NCI-H1694 (cell line): ENCODE results near the gene SPARC.

Source experiments
- DNase-seq: peaks from one replicate; lab custom pipeline; 2025; lab: John Stamatoyannopoulos, UW

Gene SPARC

GRCh38 chr5:151659001-151659754, 27.5 kb downstream of the SPARC start:
- DNase-seq, result peak; percentile 40

DNA sequence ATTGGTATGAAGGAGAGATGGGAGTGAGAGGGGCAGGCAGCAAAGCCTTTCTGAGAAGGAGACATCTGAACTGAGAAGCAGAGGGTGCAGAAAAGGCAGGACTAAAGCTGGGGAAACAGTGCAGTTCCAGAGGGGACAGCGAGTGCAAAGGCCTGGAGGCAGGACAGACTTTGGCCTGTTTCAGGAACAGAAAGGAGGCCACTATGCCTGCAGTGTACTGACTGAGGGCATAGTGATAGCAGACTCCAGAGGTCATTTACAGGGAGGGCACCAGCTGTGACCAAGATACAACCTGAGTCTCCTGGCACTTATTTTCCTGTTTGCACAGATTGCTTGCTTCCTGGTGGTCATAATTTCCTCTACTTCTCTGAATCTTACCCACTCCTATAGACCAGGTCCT, 29.6 kb downstream of the SPARC start:
- no peak for DNase-seq

- DNase-seq, result no peak
These were observed 30.4 kb downstream of the SPARC start for GRCh38 chr5:151656311-151656710.

DNA sequence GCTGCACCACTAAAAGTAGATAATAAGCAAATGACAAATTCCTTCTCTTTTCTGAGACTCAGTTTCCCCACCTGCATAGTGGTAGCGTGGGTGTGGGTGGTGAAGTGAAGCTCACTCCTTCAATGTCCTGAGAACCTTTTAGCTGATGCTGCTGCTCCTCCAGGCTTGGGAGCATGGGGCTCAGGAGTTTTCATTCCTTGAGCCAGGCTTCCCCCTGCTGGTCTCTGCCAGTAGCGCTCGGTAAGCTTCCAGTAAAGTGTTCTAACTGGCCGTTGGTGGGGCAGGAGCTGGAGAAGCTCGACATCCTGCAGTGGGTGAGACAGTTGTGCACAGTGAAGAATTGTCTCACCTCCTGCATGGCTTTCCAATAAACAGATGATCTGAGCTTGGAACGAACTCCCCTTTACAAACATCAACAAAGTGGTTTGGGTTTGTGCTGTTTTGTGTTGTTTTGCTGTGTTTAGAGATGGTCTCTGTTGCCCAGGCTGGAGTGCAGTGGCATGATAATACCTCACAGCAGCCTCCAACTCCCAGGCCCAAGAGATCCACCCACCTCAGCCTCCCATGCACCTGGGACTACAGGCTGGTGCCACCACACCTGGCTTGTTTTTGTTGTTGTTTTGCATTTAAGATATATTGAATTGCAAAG, 34.6 kb downstream of the SPARC start:
- DNase-seq, result peak; percentile 80

DNA sequence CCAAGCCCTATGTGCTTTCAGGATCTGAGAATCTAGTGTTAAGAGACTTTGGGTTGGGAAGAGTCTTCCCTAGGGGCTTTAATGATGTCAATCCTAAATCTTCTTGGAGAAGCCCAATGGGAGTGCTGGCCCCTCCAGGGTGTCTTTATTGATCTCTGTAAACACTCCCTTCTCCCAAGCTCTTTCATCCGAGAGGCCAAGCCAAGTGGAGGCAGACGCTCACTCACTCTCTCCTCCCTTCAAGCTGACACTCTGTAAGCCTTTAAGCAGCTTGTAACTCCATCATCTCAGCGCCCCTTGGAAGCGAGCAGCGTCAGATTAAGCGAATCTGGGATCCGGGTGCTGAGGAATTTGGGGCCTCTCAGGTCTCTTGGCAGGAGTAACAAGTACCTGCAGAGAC, 37.7 kb downstream of the SPARC start:
- no peak for DNase-seq

- no peak for DNase-seq
These were observed 38.6 kb downstream of the SPARC start for GRCh38 chr5:151648089-151648488.

- no peak for DNase-seq
These were observed 39.3 kb downstream of the SPARC start for GRCh38 chr5:151647320-151647861.

- DNase-seq, result no peak
These were observed 40.4 kb downstream of the SPARC start for GRCh38 chr5:151646334-151646733.

GRCh38 chr5:151643388-151643787, 43.3 kb downstream of the SPARC start:
- no peak for DNase-seq

DNA sequence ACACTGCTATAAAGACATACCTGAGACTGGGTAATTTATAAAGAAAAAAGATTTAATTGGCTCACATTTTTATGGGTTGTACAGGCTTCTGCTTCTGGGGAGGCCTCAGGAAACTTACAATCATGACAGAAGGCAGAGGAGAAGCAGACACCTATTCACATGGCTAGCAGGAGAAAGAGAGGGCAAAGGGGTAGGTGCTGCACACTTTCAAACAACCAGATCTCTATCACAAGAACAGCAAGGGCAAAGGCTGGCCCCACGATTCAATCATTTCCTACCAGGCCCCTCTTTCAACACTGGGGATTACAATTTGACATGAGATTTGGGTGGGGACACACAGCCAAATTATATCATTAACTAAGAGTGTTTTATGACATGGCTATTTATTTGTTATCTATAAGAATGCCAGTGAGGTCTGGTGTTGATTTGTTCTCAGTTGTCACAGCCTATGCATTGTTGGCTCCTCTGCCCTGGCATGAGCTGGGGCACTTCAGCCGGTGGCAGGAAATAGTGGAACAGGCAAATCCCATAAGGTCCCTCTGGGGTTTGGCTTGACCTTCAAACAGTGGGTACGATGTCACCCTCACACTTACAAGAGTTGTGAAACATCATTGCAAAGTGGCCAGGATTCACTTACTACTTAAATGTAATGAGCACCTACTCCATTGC, 44.1 kb downstream of the SPARC start:
- no peak for DNase-seq

GRCh38 chr5:151638619-151639018, 48.1 kb downstream of the SPARC start:
- no peak for DNase-seq

GRCh38 chr5:151637676-151638075, 49.0 kb downstream of the SPARC start:
- no peak for DNase-seq

DNA sequence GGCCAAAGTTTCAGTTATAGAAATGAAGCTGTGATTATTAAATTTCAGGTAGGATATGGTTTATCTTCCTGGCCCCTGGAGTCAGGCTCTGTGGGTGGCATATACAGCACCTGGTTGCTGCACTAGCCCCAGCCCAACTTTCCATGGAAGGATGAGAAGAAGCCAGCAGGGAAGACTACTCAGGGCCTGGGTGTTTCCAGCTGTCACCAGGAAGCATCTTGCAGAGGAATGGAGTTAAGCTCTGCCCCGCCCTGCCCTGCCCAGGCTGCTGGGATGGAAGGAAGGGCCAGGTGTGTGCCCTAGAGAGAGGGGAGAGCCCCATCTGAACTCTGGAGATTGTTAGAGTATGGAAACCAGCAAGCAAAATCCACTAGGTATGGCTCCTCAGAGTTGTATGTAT, 52.8 kb downstream of the SPARC start:
- DNase-seq, result no peak

DNA sequence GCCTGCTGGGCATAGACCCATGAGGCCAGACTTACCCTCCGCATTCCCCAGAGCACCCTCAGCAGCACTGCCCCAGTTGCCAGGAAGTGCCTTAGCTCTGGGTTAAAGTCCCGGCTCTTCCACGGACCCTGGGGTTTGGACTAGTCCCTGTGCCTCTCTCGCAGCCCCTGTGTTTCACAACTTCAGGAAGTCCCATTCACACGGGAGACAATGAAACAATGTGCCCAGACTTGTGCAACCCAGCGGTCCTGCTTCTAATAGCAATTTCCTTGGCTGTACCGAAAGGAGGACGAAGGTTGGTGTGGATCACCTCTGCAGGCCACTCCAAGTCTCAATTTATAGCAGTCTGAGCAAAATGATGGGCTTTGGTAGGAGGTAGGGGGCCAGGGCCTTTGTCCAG, 53.8 kb downstream of the SPARC start:
- DNase-seq, result no peak

DNA sequence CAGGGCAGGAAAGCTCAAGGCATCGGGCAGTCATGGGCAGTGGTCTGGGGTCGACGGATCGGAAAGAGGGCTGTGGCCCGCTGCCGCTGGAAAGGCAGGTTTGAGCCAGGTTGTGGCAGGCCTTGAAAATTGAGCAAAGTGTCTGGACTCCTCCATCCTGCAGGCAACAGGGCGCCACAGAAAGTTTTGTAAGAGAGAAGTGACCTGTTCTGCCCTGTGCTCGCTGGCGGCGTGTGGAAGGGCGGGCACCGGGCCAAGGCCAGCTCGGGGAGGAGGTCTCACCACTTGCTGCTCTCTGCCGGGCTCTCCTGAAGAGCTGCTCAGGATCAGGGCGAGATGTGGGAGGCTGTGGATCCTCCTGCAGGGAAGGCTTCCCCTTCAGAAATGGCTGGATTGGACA, 54.2 kb downstream of the SPARC start:
- DNase-seq, result no peak

DNA sequence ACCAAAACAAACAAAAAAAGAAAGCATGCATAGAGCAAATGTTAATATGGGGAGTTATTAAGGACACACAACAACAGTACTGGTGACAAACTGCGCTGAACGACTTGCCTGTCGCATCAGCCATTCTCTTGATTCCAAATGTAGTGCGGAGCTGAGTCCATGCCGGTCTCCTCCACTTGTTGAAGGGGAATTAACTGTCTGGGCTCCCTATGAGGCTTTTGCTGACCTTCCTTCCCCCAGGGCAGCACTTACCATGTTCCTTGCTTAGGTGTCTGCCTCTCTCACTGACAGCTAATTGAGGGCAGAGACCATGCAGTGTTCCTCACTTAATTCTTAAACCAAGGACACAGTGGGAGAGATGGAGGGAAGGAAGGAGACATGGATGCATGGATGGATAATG, 54.8 kb downstream of the SPARC start:
- DNase-seq, result no peak

- no peak for DNase-seq
These were observed 56.6 kb downstream of the SPARC start for GRCh38 chr5:151630088-151630487.

GRCh38 chr5:151628112-151628823, 58.4 kb downstream of the SPARC start:
- no peak for DNase-seq

GRCh38 chr5:151627650-151628049, 59.1 kb downstream of the SPARC start:
- no peak for DNase-seq

- DNase-seq, result no peak
These were observed 61.4 kb downstream of the SPARC start for GRCh38 chr5:151625285-151625684.

- no peak for DNase-seq
These were observed 62.2 kb downstream of the SPARC start for GRCh38 chr5:151624476-151624875.

- DNase-seq, result no peak
These were observed 64.2 kb downstream of the SPARC start for GRCh38 chr5:151622367-151623088.
